ENCODE data around the gene EFNB2. TPM values are rescaled to one million over a fixed set of nuclear protein-coding genes. Genes with fewer than 3 reads are reported as not detected.

Gene EFNB2
- total and polyA plus RNA-seq, 7 donors: 5.8 to 10.8 (median 8.8) TPM

GRCh38 chr13:106484537-106485193 lies 50.8 kb downstream of the EFNB2 start:
- Histone ChIP-seq H3K36me3 (ENCODE audit: insufficient read depth in 1 of 2, low read depth in 1 of 2) (no peaks in the 10 kb centered on the region), H3K27ac (peak overlapping the region; percentile 39), H3K27me3 (ENCODE audit: insufficient read depth in 3 of 3, low read length in 2 of 3) (no peaks in the 10 kb centered on the region), H3K9me3 (peaks cover 11% of the 10 kb centered on the region), H3K4me1 (peaks cover 21% of the 10 kb centered on the region), H3K4me3 (peak overlapping the region; percentile 44)
- TF ChIP-seq CTCF (IDR thresholded peaks at IDR 0.05): no peak
- no peak for DNase-seq
- WGBS, 3 donors: 22 to 37% (median 26%) methylated on average over 12 of the region's 12 CpGs
- intact Hi-C loops (cut with DNase I): no loop called here
- ATAC-seq: peak in 3 of 4 donors; percentile 63 to 82 (median 65)

DNA sequence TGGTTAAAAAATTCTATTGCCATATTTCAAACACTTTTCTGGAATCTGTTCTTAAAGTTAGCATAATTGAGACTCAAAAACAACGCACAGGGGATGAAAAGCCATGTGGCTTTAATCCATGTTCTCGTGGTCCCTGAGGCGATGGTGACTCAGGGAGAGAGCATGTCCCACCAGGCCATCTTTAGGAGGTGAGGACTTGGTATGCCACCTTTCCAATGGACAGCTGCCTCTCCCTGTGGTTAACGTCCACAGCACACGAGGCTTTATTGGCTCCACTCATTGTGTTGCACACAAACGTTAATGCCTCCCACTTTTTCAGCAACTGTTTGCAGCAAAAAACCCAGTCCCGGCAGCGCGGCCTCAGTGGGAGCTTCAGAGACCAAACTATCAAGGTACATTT lies 51.4 kb downstream of the EFNB2 start:
- 55 to 74% (median 57%) methylated on average over 9 of the region's 9 CpGs for WGBS, 3 donors
- Histone ChIP-seq H3K9me3 (peaks cover 11% of the 10 kb centered on the region), H3K27me3 (ENCODE audit: insufficient read depth in 3 of 3, low read length in 2 of 3) (no peaks in the 10 kb centered on the region), H3K36me3 (ENCODE audit: insufficient read depth in 1 of 2, low read depth in 1 of 2) (no peaks in the 10 kb centered on the region), H3K4me3 (no peak overlapping the region), H3K4me1 (peaks cover 21% of the 10 kb centered on the region), H3K27ac (peak overlapping the region; percentile 39)
- DNase-seq (no peak), ATAC-seq (peak in 3 of 4 donors; percentile 40 to 66 (median 57))
- TF ChIP-seq CTCF (IDR thresholded peaks at IDR 0.05): no peak
- intact Hi-C loops (cut with DNase I): no loop called here

DNA sequence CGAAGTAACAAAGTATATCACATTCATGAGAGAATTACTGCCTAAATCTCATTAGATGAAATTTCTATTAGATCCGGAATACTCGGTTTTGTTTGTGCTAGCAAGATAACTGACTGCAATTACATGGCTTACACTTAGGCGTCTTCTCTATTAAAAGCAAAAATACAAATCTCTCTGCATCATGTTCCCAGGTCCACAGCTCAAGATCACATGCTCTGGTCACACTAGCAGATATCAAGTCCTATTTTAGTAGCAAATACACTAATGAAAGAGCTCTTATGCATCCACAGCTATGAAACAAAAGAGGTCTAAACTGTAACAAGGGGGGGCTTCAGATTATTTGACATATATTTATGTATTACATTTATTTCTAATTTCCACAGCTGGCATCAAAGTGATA lies 53.5 kb downstream of the EFNB2 start:
- TF ChIP-seq CTCF (IDR thresholded peaks at IDR 0.05): no peak
- WGBS, 3 donors: 68 to 81% (median 75%) methylated on average over 4 of the region's 4 CpGs
- ATAC-seq: no peak
- intact Hi-C loops (cut with DNase I): no loop called here
- Histone ChIP-seq H3K4me1 (peaks cover 21% of the 10 kb centered on the region), H3K4me3 (no peak overlapping the region), H3K36me3 (ENCODE audit: insufficient read depth in 1 of 2, low read depth in 1 of 2) (no peaks in the 10 kb centered on the region), H3K9me3 (peaks cover 11% of the 10 kb centered on the region), H3K27ac (no peak overlapping the region), H3K27me3 (ENCODE audit: insufficient read depth in 3 of 3, low read length in 2 of 3) (no peaks in the 10 kb centered on the region)
- DNase-seq: no peak

DNA sequence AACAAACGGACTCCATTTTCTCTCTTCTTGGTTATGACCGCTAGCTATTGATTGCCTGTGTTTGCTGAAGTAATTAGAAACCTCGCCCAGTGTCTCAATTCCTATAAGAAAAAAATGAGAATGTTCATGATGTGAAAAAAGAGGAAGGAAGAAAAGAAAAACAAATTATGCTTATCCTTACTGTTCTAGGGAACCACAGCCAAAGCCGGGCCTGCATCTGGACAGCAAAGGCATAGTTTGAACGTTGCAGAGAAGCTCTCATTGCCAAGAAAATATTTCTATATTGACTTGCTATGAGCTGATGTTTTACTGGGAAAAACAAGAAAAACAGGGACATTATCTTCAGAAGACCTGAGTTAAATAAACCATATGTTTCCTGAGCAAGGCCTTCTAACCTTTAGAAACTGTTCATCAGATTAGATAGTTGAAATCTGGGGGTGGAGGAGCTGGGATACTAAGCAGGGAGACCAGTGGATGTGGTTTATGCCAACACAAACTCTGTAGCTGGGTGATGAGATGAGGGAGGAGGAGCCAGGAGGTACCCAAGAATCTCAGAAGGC lies 55.0 kb downstream of the EFNB2 start:
- ATAC-seq: no peak
- 62 to 69% (median 63%) methylated on average over 5 of the region's 5 CpGs for WGBS, 3 donors

More for the DNA sequence above, 55.0 kb downstream of the EFNB2 start:
- Histone ChIP-seq H3K36me3 (ENCODE audit: insufficient read depth in 1 of 2, low read depth in 1 of 2) (no peaks in the 10 kb centered on the region), H3K4me3 (no peak overlapping the region), H3K27ac (no peak overlapping the region), H3K27me3 (ENCODE audit: insufficient read depth in 3 of 3, low read length in 2 of 3) (no peaks in the 10 kb centered on the region), H3K4me1 (peaks cover 17% of the 10 kb centered on the region), H3K9me3 (peaks cover 11% of the 10 kb centered on the region)
- no peak for DNase-seq
- no peak for TF ChIP-seq CTCF (IDR thresholded peaks at IDR 0.05)
- intact Hi-C loops (cut with DNase I): no loop called here

Data from psoas muscle (tissue), 8 donors.